ENCODE data around the gene MTMR11. TPM values are rescaled to one million over a fixed set of nuclear protein-coding genes. Genes with fewer than 3 reads are reported as not detected.

The MTMR11 gene
- total and polyA plus RNA-seq, 2 of the 13 experiments (the other 11 are each of a cell fraction or from before 2014, with no cell fraction given), result 0.49 to 2.8 TPM

GRCh38 chr1:149885339-149886120 is 51.1 kb downstream of the MTMR11 start (continued):
- TF ChIP-seq ZBED4 (CRISPR knock-in tag; IDR thresholded peaks at IDR 0.05; ENCODE audit: borderline replicate concordance), result 0 out of 2 replicates have a peak, but pooled peaks have one; percentile 10
- no peak for TF ChIP-seq ZNF772 (CRISPR knock-in tag; IDR thresholded peaks at IDR 0.05)
- 0 out of 2 replicates have a peak, but pooled peaks have one; percentile 4 for TF ChIP-seq THAP11 (CRISPR knock-in tag; IDR thresholded peaks at IDR 0.05)
- TF ChIP-seq MYC (CRISPR knock-in tag; IDR thresholded peaks at IDR 0.05; ENCODE audit: borderline replicate concordance), result no peak
- no peak for TF ChIP-seq ZNF841 (CRISPR knock-in tag; IDR thresholded peaks at IDR 0.05; ENCODE audit: borderline replicate concordance)
- TF ChIP-seq ZNF383 (CRISPR knock-in tag; IDR thresholded peaks at IDR 0.05; ENCODE audit: borderline replicate concordance), result no peak
- TF ChIP-seq ZNF446 (CRISPR knock-in tag; IDR thresholded peaks at IDR 0.05), result no peak
- peak; percentile 50; the same call in 1 of the 2 replicates for TF ChIP-seq MYPOP (CRISPR knock-in tag; IDR thresholded peaks at IDR 0.05)
- TF ChIP-seq ZNF414 (CRISPR knock-in tag; IDR thresholded peaks at IDR 0.05), result no peak
- TF ChIP-seq ZNF101 (CRISPR knock-in tag; IDR thresholded peaks at IDR 0.05; ENCODE audit: borderline replicate concordance, low read depth), result no peak
- peak; percentile 43; the same call in 1 of the 2 replicates for TF ChIP-seq ZNF335 (CRISPR knock-in tag; IDR thresholded peaks at IDR 0.05)
- TF ChIP-seq ZNF138 (CRISPR knock-in tag; IDR thresholded peaks at IDR 0.05; ENCODE audit: low read depth), result no peak
- TF ChIP-seq SRY (CRISPR knock-in tag; IDR thresholded peaks at IDR 0.05), result 0 out of 2 replicates have a peak, but pooled peaks have one; percentile 15
- no peak for TF ChIP-seq FUBP1 (CRISPR knock-in tag; IDR thresholded peaks at IDR 0.05; ENCODE audit: borderline replicate concordance)
- TF ChIP-seq HNF1A (IDR thresholded peaks at IDR 0.05; ENCODE audit: low read depth), result no peak
- no peak for TF ChIP-seq HNF1A (CRISPR knock-in tag; IDR thresholded peaks at IDR 0.05; ENCODE audit: borderline replicate concordance)
- no peak for TF ChIP-seq ZNF24 (IDR thresholded peaks at IDR 0.05)
